Measurements from ENCODE around the gene BEST4.

The BEST4 gene

DNA sequence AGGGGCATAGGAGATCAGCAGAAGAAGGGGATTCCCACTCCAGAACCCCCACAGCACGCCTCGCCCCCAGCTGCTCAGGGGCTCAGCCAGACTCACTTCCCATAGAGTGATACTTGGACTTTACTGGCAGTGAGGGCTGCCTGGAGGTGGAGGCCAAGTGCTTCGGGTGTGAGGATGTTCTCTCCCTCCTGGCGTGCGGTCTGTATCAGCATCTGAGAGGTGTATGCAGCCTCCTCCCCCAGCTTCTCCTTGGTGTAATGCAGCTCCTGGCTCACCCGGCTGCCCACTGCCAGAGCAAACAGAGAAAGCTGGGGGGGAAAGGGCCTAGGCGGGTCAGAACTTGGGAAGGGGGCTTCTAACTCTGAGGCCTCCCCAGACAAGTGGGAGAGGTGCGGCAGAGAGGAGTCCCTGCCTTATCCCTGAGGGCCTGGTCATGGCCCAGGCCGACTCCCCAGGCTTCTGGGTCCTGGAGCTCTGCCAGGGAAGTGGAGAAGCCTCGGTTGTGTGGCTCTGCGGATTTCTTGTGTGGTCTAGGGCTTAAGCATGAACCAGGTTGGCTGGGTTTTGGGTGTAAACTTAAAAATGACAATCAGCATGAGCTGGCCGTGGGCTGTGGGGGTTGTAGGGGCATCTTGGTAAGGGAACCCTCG lies 44.2 kb upstream of the BEST4 start (continued):
- TF ChIP-seq ZNF747 (tag by site-specific recombination; IDR thresholded peaks at IDR 0.05) (no peak), ZNF211 (tag by site-specific recombination; IDR thresholded peaks at IDR 0.05; ENCODE audit: low read depth) (no peak), ZNF510 (tag by site-specific recombination; IDR thresholded peaks at IDR 0.05; ENCODE audit: insufficient replicate concordance) (no peak), ZFP69B (tag by site-specific recombination; IDR thresholded peaks at IDR 0.05) (no peak), TRIM28 (IDR thresholded peaks at IDR 0.05; ENCODE audit: borderline replicate concordance, low read length) (peak; percentile 25; the same call in 1 of the 2 replicates), ZNF473 (tag by site-specific recombination; IDR thresholded peaks at IDR 0.05) (no peak)
- TF ChIP-seq, protein P1, sequence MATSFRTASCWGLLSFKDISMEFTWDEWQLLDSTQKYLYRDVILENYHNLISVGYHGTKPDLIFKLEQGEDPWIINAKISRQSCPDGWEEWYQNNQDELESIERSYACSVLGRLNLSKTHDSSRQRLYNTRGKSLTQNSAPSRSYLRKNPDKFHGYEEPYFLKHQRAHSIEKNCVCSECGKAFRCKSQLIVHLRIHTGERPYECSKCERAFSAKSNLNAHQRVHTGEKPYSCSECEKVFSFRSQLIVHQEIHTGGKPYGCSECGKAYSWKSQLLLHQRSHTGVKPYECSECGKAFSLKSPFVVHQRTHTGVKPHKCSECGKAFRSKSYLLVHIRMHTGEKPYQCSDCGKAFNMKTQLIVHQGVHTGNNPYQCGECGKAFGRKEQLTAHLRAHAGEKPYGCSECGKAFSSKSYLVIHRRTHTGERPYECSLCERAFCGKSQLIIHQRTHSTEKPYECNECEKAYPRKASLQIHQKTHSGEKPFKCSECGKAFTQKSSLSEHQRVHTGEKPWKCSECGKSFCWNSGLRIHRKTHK (tag by site-specific recombination; IDR thresholded peaks at IDR 0.05) = no peak
- TF ChIP-seq, protein P2, sequence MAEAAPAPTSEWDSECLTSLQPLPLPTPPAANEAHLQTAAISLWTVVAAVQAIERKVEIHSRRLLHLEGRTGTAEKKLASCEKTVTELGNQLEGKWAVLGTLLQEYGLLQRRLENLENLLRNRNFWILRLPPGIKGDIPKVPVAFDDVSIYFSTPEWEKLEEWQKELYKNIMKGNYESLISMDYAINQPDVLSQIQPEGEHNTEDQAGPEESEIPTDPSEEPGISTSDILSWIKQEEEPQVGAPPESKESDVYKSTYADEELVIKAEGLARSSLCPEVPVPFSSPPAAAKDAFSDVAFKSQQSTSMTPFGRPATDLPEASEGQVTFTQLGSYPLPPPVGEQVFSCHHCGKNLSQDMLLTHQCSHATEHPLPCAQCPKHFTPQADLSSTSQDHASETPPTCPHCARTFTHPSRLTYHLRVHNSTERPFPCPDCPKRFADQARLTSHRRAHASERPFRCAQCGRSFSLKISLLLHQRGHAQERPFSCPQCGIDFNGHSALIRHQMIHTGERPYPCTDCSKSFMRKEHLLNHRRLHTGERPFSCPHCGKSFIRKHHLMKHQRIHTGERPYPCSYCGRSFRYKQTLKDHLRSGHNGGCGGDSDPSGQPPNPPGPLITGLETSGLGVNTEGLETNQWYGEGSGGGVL (tag by site-specific recombination; IDR thresholded peaks at IDR 0.05) = peak; percentile 51; the same call in 1 of the 2 replicates

DNA sequence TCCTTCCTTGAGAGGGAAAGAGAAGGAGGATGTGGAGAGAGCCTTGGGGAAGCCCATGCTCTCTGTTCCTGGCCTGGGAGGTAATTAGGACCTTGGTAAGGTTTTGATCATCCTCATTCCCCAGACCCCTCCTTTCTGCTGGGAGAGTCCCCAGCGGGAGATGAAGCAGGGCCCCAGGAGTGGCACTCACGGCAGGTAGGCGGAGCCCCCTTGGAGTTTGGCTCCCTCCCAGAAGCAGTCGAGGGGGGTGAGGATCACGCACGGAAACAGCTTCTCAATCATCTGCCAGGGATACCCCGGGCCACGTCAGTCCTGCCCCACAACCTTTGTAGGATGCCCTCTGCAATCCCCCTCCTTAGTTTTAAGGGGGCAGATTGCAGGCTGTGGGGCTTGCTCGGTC lies 43.5 kb upstream of the BEST4 start:
- peaks cover 11% of the 10 kb centered on the region for H3K4me1 ChIP-seq (ENCODE audit: control insufficient read depth, insufficient read depth, low read length)
- H3K36me3 ChIP-seq (ENCODE audit: control insufficient read depth in 2 of 2, insufficient read depth in 1 of 2, low read length in 2 of 2) = peaks cover 0 to 27% of the 10 kb centered on the region in 2 experiments; a peak in 1 of 3 replicates
- CTCF ChIA-PET = interaction anchor here (0.6 to 1.5 kb wide), 3 partner anchors 37 to 399 kb away, joined by 3 to 6 read pairs (median 3); no protein-coding TSS in a partner anchor
- H3K9me3 ChIP-seq (ENCODE audit: control insufficient read depth, insufficient read depth, low read depth, low read length) = no peaks in the 10 kb centered on the region
- POLR2A ChIA-PET = interaction anchor here (0.9 to 3.4 kb wide), 4 partner anchors 10 to 31 kb away, joined by 4 to 9 read pairs (median 8); partner anchors contain the start of genes PLK3 and PTCH2
- H3K27ac ChIP-seq (ENCODE audit: extremely low read depth, low read depth, low read length) = 0 out of 2 replicates have a peak overlapping the region, but pooled peaks have one; percentile 29
- no peak overlapping the region for H3K4me3 ChIP-seq (ENCODE audit: low read depth, low read length)
- TF ChIP-seq ZNF555 (tag by site-specific recombination; conservative IDR thresholded peaks at IDR 0.05) = no peak
- peak; percentile 41; the same call in 1 of the 2 replicates for TF ChIP-seq KLF1 (tag by site-specific recombination; IDR thresholded peaks at IDR 0.05)
- no peak for TF ChIP-seq KLF9 (tag by site-specific recombination; IDR thresholded peaks at IDR 0.05; ENCODE audit: low read depth)
- TF ChIP-seq ZNF623 (tag by site-specific recombination; IDR thresholded peaks at IDR 0.05) = no peak
- no peak for TF ChIP-seq ZNF548 (tag by site-specific recombination; IDR thresholded peaks at IDR 0.05)
- TF ChIP-seq SP3 (tag by site-specific recombination; IDR thresholded peaks at IDR 0.05) = no peak
- TF ChIP-seq ZNF423 (tag by site-specific recombination; IDR thresholded peaks at IDR 0.05) = peak; percentile 69; the same call in 1 of the 2 replicates
- no peak for TF ChIP-seq ZNF211 (tag by site-specific recombination; IDR thresholded peaks at IDR 0.05; ENCODE audit: low read depth)
- TF ChIP-seq ZNF138 (tag by site-specific recombination; IDR thresholded peaks at IDR 0.05; ENCODE audit: borderline replicate concordance) = no peak
- peak; percentile 40; the same call in 1 of the 2 replicates for TF ChIP-seq PATZ1 (tag by site-specific recombination; IDR thresholded peaks at IDR 0.05)
- TF ChIP-seq, protein P3, sequence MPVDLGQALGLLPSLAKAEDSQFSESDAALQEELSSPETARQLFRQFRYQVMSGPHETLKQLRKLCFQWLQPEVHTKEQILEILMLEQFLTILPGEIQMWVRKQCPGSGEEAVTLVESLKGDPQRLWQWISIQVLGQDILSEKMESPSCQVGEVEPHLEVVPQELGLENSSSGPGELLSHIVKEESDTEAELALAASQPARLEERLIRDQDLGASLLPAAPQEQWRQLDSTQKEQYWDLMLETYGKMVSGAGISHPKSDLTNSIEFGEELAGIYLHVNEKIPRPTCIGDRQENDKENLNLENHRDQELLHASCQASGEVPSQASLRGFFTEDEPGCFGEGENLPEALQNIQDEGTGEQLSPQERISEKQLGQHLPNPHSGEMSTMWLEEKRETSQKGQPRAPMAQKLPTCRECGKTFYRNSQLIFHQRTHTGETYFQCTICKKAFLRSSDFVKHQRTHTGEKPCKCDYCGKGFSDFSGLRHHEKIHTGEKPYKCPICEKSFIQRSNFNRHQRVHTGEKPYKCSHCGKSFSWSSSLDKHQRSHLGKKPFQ (tag by site-specific recombination; IDR thresholded peaks at IDR 0.05) = no peak
- peak; percentile 99 for TF ChIP-seq GLIS1 (tag by site-specific recombination; IDR thresholded peaks at IDR 0.05)
- no peak for TF ChIP-seq ZNF558 (tag by site-specific recombination; IDR thresholded peaks at IDR 0.05)
- TF ChIP-seq, protein P4, sequence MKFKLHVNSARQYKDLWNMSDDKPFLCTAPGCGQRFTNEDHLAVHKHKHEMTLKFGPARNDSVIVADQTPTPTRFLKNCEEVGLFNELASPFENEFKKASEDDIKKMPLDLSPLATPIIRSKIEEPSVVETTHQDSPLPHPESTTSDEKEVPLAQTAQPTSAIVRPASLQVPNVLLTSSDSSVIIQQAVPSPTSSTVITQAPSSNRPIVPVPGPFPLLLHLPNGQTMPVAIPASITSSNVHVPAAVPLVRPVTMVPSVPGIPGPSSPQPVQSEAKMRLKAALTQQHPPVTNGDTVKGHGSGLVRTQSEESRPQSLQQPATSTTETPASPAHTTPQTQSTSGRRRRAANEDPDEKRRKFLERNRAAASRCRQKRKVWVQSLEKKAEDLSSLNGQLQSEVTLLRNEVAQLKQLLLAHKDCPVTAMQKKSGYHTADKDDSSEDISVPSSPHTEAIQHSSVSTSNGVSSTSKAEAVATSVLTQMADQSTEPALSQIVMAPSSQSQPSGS (tag by site-specific recombination; IDR thresholded peaks at IDR 0.05; ENCODE audit: low read depth) = no peak
- TF ChIP-seq ZNF341 (tag by site-specific recombination; IDR thresholded peaks at IDR 0.05; ENCODE audit: low read depth) = peak; percentile 93
- no peak for TF ChIP-seq ZNF404 (tag by site-specific recombination; IDR thresholded peaks at IDR 0.05)
- TF ChIP-seq ZNF24 (tag by site-specific recombination; IDR thresholded peaks at IDR 0.05) = no peak

Data from HEK293 (cell line).